ENCODE data around the gene APOC3.
A peak's percentile ranks its signal among the peaks of the same experiment; 100 is the strongest.
"Not testable (repeated sequence)": the region's sequence is repeated elsewhere in the genome, so short reads cannot be mapped to it uniquely, and the experiment has no call there.

APOC3 gene

GRCh38 chr11:116829525-116830183, at the start of gene APOC3:
APOC3 (plus strand) TSS chr11:116829907; CDS start chr11:116830583, 676 bp downstream.
- DNase-seq = no peak

- no peak for DNase-seq
Measured at GRCh38 chr11:116782728-116783127, 47.0 kb upstream of the APOC3 start.

GRCh38 chr11:116786326-116786725, 43.4 kb upstream of the APOC3 start:
- no peak for DNase-seq

- no peak for DNase-seq
Measured at GRCh38 chr11:116786966-116787365, 42.7 kb upstream of the APOC3 start.

- DNase-seq = no peak
Measured at GRCh38 chr11:116787436-116787785, 42.3 kb upstream of the APOC3 start.

GRCh38 chr11:116787786-116788486, 41.8 kb upstream of the APOC3 start, which contains the start of gene ZPR1:
ZPR1 (minus strand) TSS chr11:116788023; CDS start chr11:116787990, 33 bp downstream.
- peak; percentile 82 for DNase-seq

GRCh38 chr11:116788534-116788933, 41.2 kb upstream of the APOC3 start:
- no peak for DNase-seq

- DNase-seq = no peak
Measured at GRCh38 chr11:116788975-116789374, 40.7 kb upstream of the APOC3 start.

- no peak for DNase-seq
Measured at GRCh38 chr11:116790167-116791001, 39.3 kb upstream of the APOC3 start.

GRCh38 chr11:116791002-116791812, 38.5 kb upstream of the APOC3 start:
- peak; percentile 83 for DNase-seq

GRCh38 chr11:116791813-116792143, 37.9 kb upstream of the APOC3 start, which contains the start of gene APOA5:
APOA5 (minus strand) TSS chr11:116791879; CDS start chr11:116791860, 19 bp downstream.
- DNase-seq = no peak

- DNase-seq = no peak
Measured at GRCh38 chr11:116792144-116792868, 37.4 kb upstream of the APOC3 start.

- no peak for DNase-seq
Measured at GRCh38 chr11:116792869-116793771, 36.6 kb upstream of the APOC3 start.

GRCh38 chr11:116793772-116794097, 36.0 kb upstream of the APOC3 start:
- no peak for DNase-seq

GRCh38 chr11:116794851-116795250, 34.9 kb upstream of the APOC3 start:
- no peak for DNase-seq

GRCh38 chr11:116796548-116796947, 33.2 kb upstream of the APOC3 start:
- DNase-seq = no peak

GRCh38 chr11:116797816-116798215, 31.9 kb upstream of the APOC3 start:
- no peak for DNase-seq

GRCh38 chr11:116798368-116798767, 31.3 kb upstream of the APOC3 start:
- DNase-seq = no peak

- no peak for DNase-seq
Measured at GRCh38 chr11:116800610-116801009, 29.1 kb upstream of the APOC3 start.

GRCh38 chr11:116801662-116802061, 28.0 kb upstream of the APOC3 start:
- not testable (repeated sequence) for DNase-seq

- DNase-seq = no peak
Measured at GRCh38 chr11:116804001-116804400, 25.7 kb upstream of the APOC3 start.

Measured in NCI-H1092 treated with DMSO at 0.1 percent for 48 hours (cell line).